HG02678 (cell line): ENCODE results near the gene AMOT.

Experiments
- ATAC-seq: cut with Tn5 transposase; IDR thresholded peaks from one replicate; pipeline ENCODE4 v1.9.1; 2021; ENCODE audit warnings: mild to moderate bottlenecking, moderate library complexity; ENCODE audit not compliant: unreplicated experiment

AMOT gene

GRCh38 chrX:112746812-112747595, 93.6 kb downstream of the AMOT start:
- no peak for ATAC-seq

DNA sequence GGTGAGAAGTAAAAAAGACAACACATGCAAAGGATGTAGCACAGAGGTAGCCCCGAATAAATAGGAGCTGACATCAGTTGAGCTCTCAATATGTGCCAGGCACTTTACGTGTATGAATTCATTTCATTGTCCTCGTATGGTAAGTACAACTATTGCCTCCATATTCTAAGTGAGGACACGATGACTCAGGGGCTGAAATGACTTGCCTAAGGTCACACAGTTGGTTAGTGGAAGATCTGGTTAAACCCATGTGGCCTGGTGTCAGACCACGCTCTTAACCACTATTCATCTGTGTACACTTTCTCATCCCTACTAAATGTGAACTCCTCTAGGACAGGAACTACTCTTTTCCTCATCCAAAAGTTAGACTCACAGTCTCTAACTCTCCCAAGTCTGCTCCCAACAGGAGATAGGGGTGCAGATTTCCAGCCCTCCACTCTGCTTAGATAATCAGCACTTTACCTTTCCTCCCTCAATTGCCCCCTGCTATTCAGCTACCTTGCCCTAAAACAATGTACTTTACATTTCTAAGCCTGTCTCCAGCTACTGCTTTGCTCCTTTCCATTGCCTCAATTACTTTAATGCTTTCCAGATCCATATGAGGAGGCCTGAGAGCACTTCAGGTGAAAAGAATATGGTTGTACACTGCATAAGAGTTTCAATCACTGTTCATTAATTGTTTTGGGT, 102.1 kb downstream of the AMOT start:
- ATAC-seq = peak; percentile 83

DNA sequence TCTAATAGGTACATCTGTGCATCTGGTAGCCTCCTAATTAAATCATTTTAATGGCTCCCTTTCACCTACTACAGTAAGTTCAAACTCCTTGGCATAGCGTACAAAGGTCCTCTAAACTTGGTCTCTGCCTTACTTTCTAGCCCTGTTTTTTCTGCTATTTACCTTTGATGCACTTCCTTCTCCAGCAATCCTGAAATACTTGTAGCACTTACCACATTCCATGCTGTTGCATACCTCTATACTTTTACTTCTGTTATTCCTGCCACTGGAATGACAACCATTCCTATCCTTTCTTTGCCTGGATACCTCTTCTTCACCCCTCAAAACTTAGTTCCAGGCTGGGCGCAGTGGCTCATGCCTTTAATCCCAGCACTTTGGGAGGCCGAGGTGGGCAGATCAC, 104.3 kb downstream of the AMOT start:
- ATAC-seq = no peak

DNA sequence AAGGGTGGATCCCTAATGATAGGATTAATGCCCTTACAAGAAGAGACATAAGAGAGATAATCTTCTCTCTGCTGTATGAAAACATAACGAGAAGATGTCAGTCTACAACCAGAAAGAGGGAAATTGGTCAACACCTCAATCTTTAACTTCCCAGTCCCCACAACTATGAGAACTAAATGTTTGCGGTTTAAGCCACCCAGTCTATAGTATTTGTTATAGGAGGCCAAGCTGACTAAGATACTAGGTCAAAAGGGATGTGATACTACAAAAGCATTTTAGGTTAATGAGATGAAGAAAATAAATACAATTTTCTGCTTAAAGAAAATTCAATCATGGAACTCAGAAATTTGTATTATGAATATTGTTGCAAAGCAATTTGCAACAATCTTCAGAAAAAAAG, 105.5 kb downstream of the AMOT start:
- ATAC-seq = no peak

GRCh38 chrX:112734290-112734689, 106.3 kb downstream of the AMOT start:
- ATAC-seq = no peak

- no peak for ATAC-seq
Measured at GRCh38 chrX:112731793-112732192, 108.8 kb downstream of the AMOT start.
